Uterus (tissue), 4 donors: ENCODE results near the gene HEATR5B. TPM values are rescaled to one million over a fixed set of nuclear protein-coding genes. Genes with fewer than 3 reads are reported as not detected.

Source experiments
- DNase-seq, 2 donors: peaks; one replicate each; pipeline ENCODE4 v3.0.0-alpha.2; 2019 to 2020
- H3K27ac ChIP-seq, 2 donors: fragments of 200-600 bp; sonication (generic); 1 replicate in 1 of 2; 2 replicates in 1 of 2; pipeline ENCODE4 v1.5.1; 2016 to 2018
- H3K27me3 ChIP-seq, 2 donors: fragments of 200-600 bp; sonication (generic); one replicate each; pipeline ENCODE4 v1.5.1; 2018 to 2019; ENCODE audit warnings: control low read depth in 1 of 2
- H3K36me3 ChIP-seq, 2 donors: fragments of 200-600 bp; sonication (generic); one replicate each; pipeline ENCODE4 v1.5.1; 2019; ENCODE audit warnings: control low read depth in 1 of 2
- H3K4me1 ChIP-seq, 2 donors: fragments of 200-600 bp; sonication (generic); one replicate each; pipeline ENCODE4 v1.5.1; 2018 to 2019; ENCODE audit warnings: control low read depth in 1 of 2
- H3K4me3 ChIP-seq, 2 donors: fragments of 200-600 bp; sonication (generic); 1 replicate in 1 of 2; 2 replicates in 1 of 2; pipeline ENCODE4 v1.5.1; 2018 to 2019; ENCODE audit warnings: mild to moderate bottlenecking in 1 of 2
- H3K9me3 ChIP-seq, 2 donors: fragments of 200-600 bp; sonication (generic); one replicate each; pipeline ENCODE4 v1.5.1; 2019; ENCODE audit warnings: control low read depth in 1 of 2
- POLR2A ChIP-seq, 2 donors: fragments of 450-650 bp; IDR thresholded peaks; one replicate each; pipeline ENCODE4 v1.6.1; 2016; ENCODE audit warnings: antibody characterized with exemption in 2 of 2, mild to moderate bottlenecking in 1 of 2, moderate library complexity in 1 of 2
- intact Hi-C: fragments of 100-400 bp; cut with DNase I; formaldehyde crosslinking; loops from one replicate; pipeline ENCODE4 v1.15.1; 2023; ENCODE audit warnings: low total_unique reads
- total RNA-seq, 4 donors: library from RNA; depleted of rRNA in 3 of 4; stranded (reverse); fragments of >200 nt in 3 of 4; gene quantifications; one replicate each; pipeline versions ENCODE4 v1.1.0 to v1.2.4, GENCODE V29; 2014 to 2023
- TF ChIP-seq, protein P1 (sequence below), 4 experiments: fragments of 200-600 bp in 2 of 4; fragments of 450-650 bp in 2 of 4; sonication (generic) in 2 of 4; IDR thresholded peaks; one replicate each; pipeline ENCODE4 v1.5.1; 2016 to 2019; ENCODE audit warnings: antibody characterized with exemption in 4 of 4, mild to moderate bottlenecking in 2 of 4, moderate library complexity in 1 of 4
- donor health status: DM: yes; HTN: yes; CAD: no.

Gene HEATR5B
- total RNA-seq, 4 donors from 2014 or later = 17.9 to 90.9 (median 40.4) TPM

DNA sequence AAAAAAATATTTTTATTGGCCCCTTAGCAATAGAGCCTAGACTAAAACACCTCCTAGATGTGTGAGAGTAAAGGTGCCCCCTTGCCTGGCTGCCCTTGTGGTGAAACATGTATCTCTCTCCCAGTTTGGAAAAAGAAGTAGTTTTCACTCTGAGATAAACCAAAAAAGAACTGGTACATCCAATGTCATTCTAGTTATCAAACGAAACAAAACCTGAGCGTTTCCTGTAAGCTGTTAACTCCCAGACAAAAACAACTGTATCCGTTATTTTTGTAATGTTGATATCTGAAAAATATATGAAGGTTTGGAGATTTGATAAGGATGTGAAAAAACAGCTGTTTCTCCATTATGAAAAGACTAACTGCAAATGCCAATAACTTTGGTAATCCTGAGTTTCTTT lies 24.3 kb downstream of the HEATR5B start:
- Histone ChIP-seq H3K36me3 (no peaks in the 10 kb centered on the region), H3K4me3 (no peak overlapping the region), H3K27me3 (no peaks in the 10 kb centered on the region), H3K9me3 (no peaks in the 10 kb centered on the region), H3K27ac (no peak overlapping the region), H3K4me1 (no peaks in the 10 kb centered on the region)
- no peak for DNase-seq
- intact Hi-C loops = no loop called here
- TF ChIP-seq POLR2A (IDR thresholded peaks at IDR 0.05) = no peak
- TF ChIP-seq, protein P1, sequence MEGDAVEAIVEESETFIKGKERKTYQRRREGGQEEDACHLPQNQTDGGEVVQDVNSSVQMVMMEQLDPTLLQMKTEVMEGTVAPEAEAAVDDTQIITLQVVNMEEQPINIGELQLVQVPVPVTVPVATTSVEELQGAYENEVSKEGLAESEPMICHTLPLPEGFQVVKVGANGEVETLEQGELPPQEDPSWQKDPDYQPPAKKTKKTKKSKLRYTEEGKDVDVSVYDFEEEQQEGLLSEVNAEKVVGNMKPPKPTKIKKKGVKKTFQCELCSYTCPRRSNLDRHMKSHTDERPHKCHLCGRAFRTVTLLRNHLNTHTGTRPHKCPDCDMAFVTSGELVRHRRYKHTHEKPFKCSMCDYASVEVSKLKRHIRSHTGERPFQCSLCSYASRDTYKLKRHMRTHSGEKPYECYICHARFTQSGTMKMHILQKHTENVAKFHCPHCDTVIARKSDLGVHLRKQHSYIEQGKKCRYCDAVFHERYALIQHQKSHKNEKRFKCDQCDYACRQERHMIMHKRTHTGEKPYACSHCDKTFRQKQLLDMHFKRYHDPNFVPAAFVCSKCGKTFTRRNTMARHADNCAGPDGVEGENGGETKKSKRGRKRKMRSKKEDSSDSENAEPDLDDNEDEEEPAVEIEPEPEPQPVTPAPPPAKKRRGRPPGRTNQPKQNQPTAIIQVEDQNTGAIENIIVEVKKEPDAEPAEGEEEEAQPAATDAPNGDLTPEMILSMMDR (IDR thresholded peaks at IDR 0.05) = no peak

DNA sequence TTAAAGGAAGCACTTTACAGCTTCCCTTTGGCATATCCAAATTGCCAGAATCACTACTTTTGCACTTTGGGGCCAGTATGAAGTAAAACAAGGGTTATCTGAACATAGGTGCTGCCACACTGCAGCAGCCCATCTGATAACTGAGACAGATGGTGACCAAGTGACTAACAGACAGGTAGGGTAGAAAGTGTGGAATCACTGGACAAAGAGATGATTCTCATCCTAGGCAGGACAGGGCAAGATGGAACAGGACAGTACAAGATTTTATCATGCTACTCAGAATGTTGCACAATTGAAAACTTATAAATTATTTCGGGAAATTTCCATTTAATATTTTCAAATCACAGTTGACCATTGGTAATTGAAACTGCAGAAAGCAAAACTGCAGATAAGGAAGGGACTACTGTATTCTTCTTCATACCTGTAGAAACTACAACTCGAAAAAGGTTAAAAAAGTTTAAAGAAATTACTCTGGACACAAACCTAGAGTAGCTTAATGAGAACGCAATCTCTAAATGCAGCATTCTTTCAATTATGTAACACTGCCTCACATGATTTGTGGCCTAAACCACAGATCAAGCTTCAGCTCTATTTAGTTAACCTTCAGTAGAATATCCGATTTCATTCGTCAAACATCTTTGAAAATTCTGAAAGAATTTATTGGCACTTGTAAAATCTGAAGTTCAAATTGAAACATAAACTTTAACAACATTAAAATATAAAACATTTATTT lies 31.4 kb downstream of the HEATR5B start:
- no peaks in the 10 kb centered on the region for H3K36me3 ChIP-seq
- no peaks in the 10 kb centered on the region for H3K4me1 ChIP-seq
- H3K27me3 ChIP-seq = no peaks in the 10 kb centered on the region
- no peaks in the 10 kb centered on the region for H3K9me3 ChIP-seq
- DNase-seq = no peak
- intact Hi-C loops = no loop called here
- H3K27ac ChIP-seq = no peak overlapping the region
- no peak overlapping the region for H3K4me3 ChIP-seq
- TF ChIP-seq, protein P1 (IDR thresholded peaks at IDR 0.05) = no peak
- TF ChIP-seq POLR2A (IDR thresholded peaks at IDR 0.05) = no peak

DNA sequence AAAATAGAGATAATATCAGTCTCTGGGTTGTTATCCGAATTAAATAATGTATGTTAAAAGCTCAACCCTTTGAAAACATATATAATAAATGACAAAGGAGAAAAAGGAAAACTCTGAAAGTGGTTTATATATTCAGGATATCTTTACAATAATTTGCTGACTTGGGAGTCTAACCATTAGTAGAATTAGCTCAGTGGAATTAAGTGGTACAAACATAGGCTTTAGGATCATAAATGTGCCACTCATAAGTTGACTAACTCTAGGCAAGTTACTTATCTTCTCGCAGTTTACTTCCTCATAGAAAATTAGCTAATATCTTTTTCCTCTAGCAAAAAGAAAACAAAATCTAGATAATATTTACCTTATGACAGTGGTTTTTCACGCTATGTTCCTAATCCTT lies 44.6 kb downstream of the HEATR5B start:
- Histone ChIP-seq H3K9me3 (no peaks in the 10 kb centered on the region), H3K4me1 (no peaks in the 10 kb centered on the region), H3K27me3 (no peaks in the 10 kb centered on the region), H3K27ac (no peak overlapping the region), H3K36me3 (peaks cover 0 to 3% of the 10 kb centered on the region in 2 donors), H3K4me3 (no peak overlapping the region)
- DNase-seq = no peak
- no peak for TF ChIP-seq POLR2A (IDR thresholded peaks at IDR 0.05)
- TF ChIP-seq, protein P1 (IDR thresholded peaks at IDR 0.05) = no peak
- intact Hi-C loops = no loop called here

DNA sequence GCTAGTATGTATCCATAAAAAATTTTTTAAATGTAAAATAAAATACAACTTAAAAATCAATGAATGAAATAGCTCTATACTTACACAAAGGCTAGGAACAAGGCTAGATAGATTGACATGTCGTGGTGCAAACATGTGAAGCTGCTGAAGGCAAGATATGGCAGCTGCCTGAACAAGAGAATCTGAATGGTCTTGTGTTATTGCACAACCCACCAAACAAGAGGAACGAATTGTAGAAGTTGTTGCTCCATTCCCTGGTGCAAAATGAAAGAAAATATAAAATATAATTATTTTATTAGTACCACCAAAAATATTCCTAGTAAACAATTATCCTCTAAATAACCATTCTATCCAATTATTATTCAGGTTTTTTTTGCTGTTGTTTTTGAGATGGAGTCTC lies 46.4 kb downstream of the HEATR5B start:
- TF ChIP-seq, protein P1 (IDR thresholded peaks at IDR 0.05) = no peak
- TF ChIP-seq POLR2A (IDR thresholded peaks at IDR 0.05) = no peak
- intact Hi-C loops = no loop called here
- DNase-seq = no peak
- no peak overlapping the region for H3K4me3 ChIP-seq
- peaks cover 0 to 3% of the 10 kb centered on the region in 2 donors for H3K36me3 ChIP-seq
- H3K4me1 ChIP-seq = no peaks in the 10 kb centered on the region
- H3K9me3 ChIP-seq = no peaks in the 10 kb centered on the region
- no peak overlapping the region for H3K27ac ChIP-seq
- no peaks in the 10 kb centered on the region for H3K27me3 ChIP-seq

DNA sequence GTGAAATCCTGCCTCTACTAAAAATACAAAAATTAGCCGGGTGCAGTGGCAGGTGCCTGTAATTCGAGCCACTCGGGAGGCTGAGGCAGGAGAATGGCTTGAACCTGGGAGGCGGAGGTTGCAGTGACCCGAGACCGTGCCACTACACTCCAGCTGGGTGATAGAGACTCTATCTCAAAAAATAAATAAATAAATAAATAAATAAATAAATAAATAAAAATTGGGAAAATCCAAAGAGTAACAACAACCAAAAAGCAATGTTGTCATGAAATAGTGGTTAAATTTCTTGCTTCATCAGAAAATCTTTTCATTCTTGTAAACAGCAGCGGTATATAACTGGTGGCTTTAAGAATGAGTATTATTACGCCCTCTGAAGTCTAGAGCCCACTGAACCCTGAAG lies 54.4 kb downstream of the HEATR5B start:
- Histone ChIP-seq H3K27me3 (no peaks in the 10 kb centered on the region), H3K9me3 (no peaks in the 10 kb centered on the region), H3K27ac (no peak overlapping the region), H3K36me3 (no peaks in the 10 kb centered on the region), H3K4me1 (no peaks in the 10 kb centered on the region), H3K4me3 (no peak overlapping the region)
- intact Hi-C loops = no loop called here
- DNase-seq = no peak
- no peak for TF ChIP-seq POLR2A (IDR thresholded peaks at IDR 0.05)
- TF ChIP-seq, protein P1 (IDR thresholded peaks at IDR 0.05) = no peak
